Endodermal cell (in vitro differentiated cells): ENCODE measurements around the gene ADGRL3. TPM values are rescaled to one million over a fixed set of nuclear protein-coding genes. Genes with fewer than 3 reads are reported as not detected.

Source experiments
- DNase-seq: peaks from one replicate; pipeline ENCODE4 v3.0.0-alpha.2; 2017
- H3K27ac ChIP-seq: 2 replicates; pipeline ENCODE4 v1.5.1; 2013; ENCODE audit warnings: mild to moderate bottlenecking, low read depth, low read length, moderate library complexity
- H3K27me3 ChIP-seq: 2 replicates; pipeline ENCODE4 v1.6.1; 2013; ENCODE audit warnings: mild to moderate bottlenecking, low read length, moderate library complexity; ENCODE audit not compliant: insufficient read depth, control insufficient read depth, poor library complexity, severe bottlenecking
- H3K36me3 ChIP-seq: 2 replicates; pipeline ENCODE4 v1.7.0; 2013; ENCODE audit warnings: mild to moderate bottlenecking, low read length, moderate library complexity; ENCODE audit not compliant: control insufficient read depth, insufficient read depth
- H3K4me1 ChIP-seq: one replicate; pipeline ENCODE4 v1.7.0; 2013; ENCODE audit warnings: low read length; ENCODE audit not compliant: control insufficient read depth, insufficient read depth
- H3K4me3 ChIP-seq: 2 replicates; pipeline ENCODE4 v1.5.1; 2013; ENCODE audit warnings: mild to moderate bottlenecking, low read length, moderate library complexity
- H3K9ac ChIP-seq: 2 replicates; pipeline ENCODE4 v1.6.1; 2013; ENCODE audit warnings: mild to moderate bottlenecking, low read length, moderate library complexity; ENCODE audit not compliant: poor library complexity, severe bottlenecking; ENCODE audit errors: extremely low read depth
- H3K9me3 ChIP-seq: 2 replicates; pipeline ENCODE4 v1.6.1; 2013; ENCODE audit warnings: mild to moderate bottlenecking, low read length, moderate library complexity; ENCODE audit not compliant: control insufficient read depth
- H3K27ac Mint-ChIP-seq: 2 replicates; pipeline ENCODE4 v1.8.0; 2020; ENCODE audit warnings: mixed read lengths
- H3K27me3 Mint-ChIP-seq: 2 replicates; pipeline ENCODE4 v1.8.0; 2021; ENCODE audit warnings: mild to moderate bottlenecking, mixed read lengths; ENCODE audit not compliant: insufficient read depth
- H3K36me3 Mint-ChIP-seq: 2 replicates; pipeline ENCODE4 v1.8.0; 2020; ENCODE audit warnings: low read depth, mixed read lengths
- H3K4me1 Mint-ChIP-seq: 2 replicates; pipeline ENCODE4 v1.8.0; 2020; ENCODE audit warnings: mixed read lengths
- H3K4me3 Mint-ChIP-seq: 2 replicates; pipeline ENCODE4 v1.8.0; 2020; ENCODE audit warnings: mild to moderate bottlenecking, moderate library complexity, mixed read lengths
- H3K9me3 Mint-ChIP-seq: 2 replicates; pipeline ENCODE4 v1.8.0; 2020; ENCODE audit warnings: mild to moderate bottlenecking, mixed read lengths
- WGBS, 2 experiments: methylation state at CpG; one replicate each; pipeline versions ENCODE4 v1.1.5 to v1.1.7; 2013; ENCODE audit warnings: missing lambda C conversion rate in 2 of 2, mixed read lengths in 1 of 2; ENCODE audit not compliant: insufficient coverage in 1 of 2, insufficient read length in 1 of 2; 5-methylcytosine and 5-hydroxymethylcytosine counted together
- total RNA-seq, 2 donors: library from RNA; stranded (reverse); fragmentation: NEBNext Ultra II Directional in 1 of 2; extraction: Animal tissue kit (Norgen Biotek cat#: 25700) in 1 of 2; gene quantifications; 2 replicates in 1 of 2; 3 replicates in 1 of 2; pipeline ENCODE4 v1.2.1, GENCODE V29; 2021
- TF ChIP-seq, protein P1 (sequence below): fragments of 200-600 bp; sonication (generic); conservative IDR thresholded peaks from 2 replicates; pipeline ENCODE4 v1.5.0; 2021; ENCODE audit warnings: antibody characterized with exemption, mild to moderate bottlenecking

ADGRL3 gene
- total RNA-seq, 2 donors from 2014 or later, result 9.9 to 10.3 TPM

DNA sequence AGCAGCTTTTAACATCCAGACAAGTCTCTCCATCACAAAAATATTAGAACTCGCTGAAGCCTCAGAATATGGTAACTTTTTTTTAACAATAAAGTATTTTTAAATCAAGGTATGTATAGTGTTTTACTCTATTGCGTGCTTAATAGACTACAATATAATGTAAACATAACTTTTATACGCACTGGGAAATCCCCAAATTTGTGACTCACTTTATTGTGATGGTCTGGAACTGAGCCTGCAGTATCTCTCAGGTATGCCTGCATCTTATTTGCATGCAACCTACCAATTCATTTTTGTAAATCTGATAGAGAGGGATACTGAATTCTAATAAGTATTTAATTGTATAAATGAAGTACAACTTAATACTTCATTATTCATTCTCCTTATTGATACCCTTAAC, 823.5 kb downstream of the ADGRL3 start:
- no peak overlapping the region for H3K4me3 ChIP-seq
- no peaks in the 10 kb centered on the region for H3K9me3 ChIP-seq
- Mint-ChIP-seq H3K9me3 (no peaks in the 10 kb centered on the region), H3K27ac (no peak overlapping the region), H3K36me3 (no peaks in the 10 kb centered on the region), H3K4me3 (no peak overlapping the region), H3K4me1 (peaks cover 2% of the 10 kb centered on the region), H3K27me3 (no peaks in the 10 kb centered on the region)
- WGBS, 2 experiments, result 97% methylated on average over 3 of the region's 3 CpGs; no CpG with 5 or more reads in 1 of the 2 experiments
- no peak for DNase-seq
- no peak overlapping the region for H3K27ac ChIP-seq
- H3K9ac ChIP-seq, result no peak overlapping the region
- TF ChIP-seq, protein P1, sequence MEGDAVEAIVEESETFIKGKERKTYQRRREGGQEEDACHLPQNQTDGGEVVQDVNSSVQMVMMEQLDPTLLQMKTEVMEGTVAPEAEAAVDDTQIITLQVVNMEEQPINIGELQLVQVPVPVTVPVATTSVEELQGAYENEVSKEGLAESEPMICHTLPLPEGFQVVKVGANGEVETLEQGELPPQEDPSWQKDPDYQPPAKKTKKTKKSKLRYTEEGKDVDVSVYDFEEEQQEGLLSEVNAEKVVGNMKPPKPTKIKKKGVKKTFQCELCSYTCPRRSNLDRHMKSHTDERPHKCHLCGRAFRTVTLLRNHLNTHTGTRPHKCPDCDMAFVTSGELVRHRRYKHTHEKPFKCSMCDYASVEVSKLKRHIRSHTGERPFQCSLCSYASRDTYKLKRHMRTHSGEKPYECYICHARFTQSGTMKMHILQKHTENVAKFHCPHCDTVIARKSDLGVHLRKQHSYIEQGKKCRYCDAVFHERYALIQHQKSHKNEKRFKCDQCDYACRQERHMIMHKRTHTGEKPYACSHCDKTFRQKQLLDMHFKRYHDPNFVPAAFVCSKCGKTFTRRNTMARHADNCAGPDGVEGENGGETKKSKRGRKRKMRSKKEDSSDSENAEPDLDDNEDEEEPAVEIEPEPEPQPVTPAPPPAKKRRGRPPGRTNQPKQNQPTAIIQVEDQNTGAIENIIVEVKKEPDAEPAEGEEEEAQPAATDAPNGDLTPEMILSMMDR, result no peak
- H3K36me3 ChIP-seq, result no peaks in the 10 kb centered on the region
- no peaks in the 10 kb centered on the region for H3K27me3 ChIP-seq
- H3K4me1 ChIP-seq, result no peaks in the 10 kb centered on the region

DNA sequence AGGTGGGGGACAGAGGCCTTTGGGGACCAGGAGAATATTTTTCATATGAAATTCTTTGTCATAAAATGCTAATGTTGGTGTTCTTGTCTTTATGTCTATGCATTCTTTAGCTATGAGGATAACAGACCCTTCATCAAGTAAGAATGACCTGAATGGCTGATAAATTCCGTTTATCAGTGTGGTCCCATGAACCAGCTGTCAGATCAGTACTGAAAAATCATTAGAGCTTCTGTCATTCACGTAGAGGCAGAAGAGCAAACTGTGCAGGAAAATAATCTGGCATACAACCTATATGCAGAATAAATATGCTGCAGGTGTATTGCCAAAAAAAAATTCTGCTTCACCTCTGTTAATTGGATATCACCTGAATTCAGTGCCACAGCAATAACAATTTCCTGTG, 828.6 kb downstream of the ADGRL3 start:
- 82 to 83% methylated on average over 2 of the region's 2 CpGs for WGBS, 2 experiments
- Histone ChIP-seq H3K4me3 (no peak overlapping the region), H3K4me1 (no peaks in the 10 kb centered on the region), H3K27me3 (no peaks in the 10 kb centered on the region), H3K9ac (no peak overlapping the region), H3K27ac (no peak overlapping the region), H3K36me3 (no peaks in the 10 kb centered on the region), H3K9me3 (no peaks in the 10 kb centered on the region)
- DNase-seq, result no peak
- Mint-ChIP-seq H3K36me3 (no peaks in the 10 kb centered on the region), H3K27ac (no peak overlapping the region), H3K9me3 (no peaks in the 10 kb centered on the region), H3K4me1 (no peaks in the 10 kb centered on the region), H3K27me3 (no peaks in the 10 kb centered on the region), H3K4me3 (no peak overlapping the region)
- TF ChIP-seq, protein P1, result no peak

DNA sequence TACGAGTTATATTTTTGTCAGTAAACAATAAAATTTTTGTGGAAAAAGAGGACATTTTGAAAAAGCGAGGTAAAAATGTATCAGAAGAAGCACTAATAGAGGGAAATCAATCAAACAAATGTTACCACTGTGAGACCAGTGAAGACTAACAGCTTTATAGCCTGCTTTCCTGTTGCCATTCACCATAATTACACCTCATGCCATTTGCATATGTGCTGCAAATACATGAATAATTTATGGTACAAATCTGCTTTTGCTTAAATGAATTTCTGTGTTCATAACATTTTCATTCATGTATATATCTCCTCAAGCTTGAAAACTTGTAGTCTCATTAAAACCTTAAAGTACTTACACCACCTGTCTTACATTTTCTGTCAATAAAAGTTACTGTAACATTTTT, 830.8 kb downstream of the ADGRL3 start:
- Histone ChIP-seq H3K4me3 (no peak overlapping the region), H3K9me3 (no peaks in the 10 kb centered on the region), H3K27me3 (no peaks in the 10 kb centered on the region), H3K27ac (no peak overlapping the region), H3K4me1 (no peaks in the 10 kb centered on the region), H3K9ac (no peak overlapping the region), H3K36me3 (no peaks in the 10 kb centered on the region)
- DNase-seq, result no peak
- TF ChIP-seq, protein P1, result no peak
- Mint-ChIP-seq H3K27ac (no peak overlapping the region), H3K9me3 (no peaks in the 10 kb centered on the region), H3K4me1 (no peaks in the 10 kb centered on the region), H3K27me3 (no peaks in the 10 kb centered on the region), H3K4me3 (no peak overlapping the region), H3K36me3 (no peaks in the 10 kb centered on the region)
- 93 to 100% methylated on average over 1 to 2 of the region's 2 CpGs for WGBS, 2 experiments
